GM12864 (cell line): ENCODE results near the gene ATG13.

Experiments
- DNase-seq: peaks from one replicate; pipeline ENCODE4 v3.0.0-alpha.2; 2011; ENCODE audit warnings: low read depth
- H3K4me3 ChIP-seq: 2 replicates; pipeline ENCODE4 v1.5.1; 2011; ENCODE audit warnings: mild to moderate bottlenecking, low read depth, low read length, control low read depth
- CTCF ChIP-seq: IDR thresholded peaks from 2 replicates; pipeline ENCODE4 v1.5.1; 2011; ENCODE audit warnings: low read depth, mild to moderate bottlenecking, moderate library complexity, low read length, control low read depth, inconsistent platforms; ENCODE audit errors: missing control alignments

The ATG13 gene

DNA sequence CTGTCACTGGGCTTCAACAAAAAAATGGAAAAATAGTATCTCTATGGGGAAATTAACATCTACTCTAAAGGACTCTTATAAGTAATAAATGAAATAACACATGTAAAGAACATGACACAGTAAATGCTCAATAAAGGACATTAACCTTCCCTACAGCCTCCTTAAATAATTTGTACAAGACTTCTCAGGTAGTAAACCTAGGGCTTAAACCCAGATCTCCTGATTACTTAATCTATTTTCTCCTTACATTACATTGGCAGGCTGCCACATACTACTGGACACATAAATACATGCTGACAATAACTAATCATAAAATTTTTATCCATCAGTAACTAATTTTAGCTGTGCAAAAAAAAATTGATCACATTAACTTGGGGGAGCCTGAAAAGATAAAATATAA is 28.4 kb upstream of the ATG13 start:
- TF ChIP-seq CTCF, result no peak
- no peak for DNase-seq
- H3K4me3 ChIP-seq, result no peak overlapping the region

DNA sequence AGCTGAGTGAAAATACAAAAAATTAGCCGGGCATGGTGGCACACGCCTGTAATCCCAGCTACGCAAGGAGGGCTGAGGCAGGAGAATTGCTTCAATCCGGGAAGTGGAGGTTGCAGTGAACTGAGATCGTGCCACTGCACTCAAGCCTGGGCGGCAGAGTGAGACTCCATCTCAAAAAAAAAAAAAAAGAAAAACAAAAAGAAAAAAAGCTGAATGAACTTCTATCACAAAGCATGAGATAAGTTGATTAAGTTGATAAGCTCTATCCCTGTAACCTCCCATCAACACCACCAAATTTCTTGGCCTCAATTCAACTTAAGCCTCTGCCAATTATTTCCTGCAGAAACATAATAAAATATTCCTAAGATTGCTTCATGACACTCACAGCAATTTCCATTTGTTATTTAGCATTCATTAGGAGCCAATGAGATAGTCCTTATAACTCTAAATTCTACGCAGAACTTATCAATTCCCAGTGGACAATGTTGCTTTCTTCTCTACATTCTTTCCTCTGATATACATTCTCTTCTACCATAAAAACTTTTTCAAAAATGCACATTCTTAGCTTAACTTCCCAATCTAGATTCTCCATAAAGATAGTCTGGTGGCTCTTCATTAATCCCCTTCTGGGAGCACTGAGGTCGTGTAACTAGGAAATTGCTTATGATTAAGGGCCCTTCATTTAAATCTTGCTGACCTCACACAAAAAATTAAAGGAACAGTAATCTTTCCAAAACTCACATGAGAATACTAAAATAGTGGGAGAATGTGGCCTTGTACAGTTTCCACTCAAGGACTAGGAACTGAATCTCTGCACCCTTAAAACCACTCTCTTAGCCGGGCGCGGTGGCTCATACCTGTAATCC is 26.4 kb upstream of the ATG13 start:
- H3K4me3 ChIP-seq, result no peak overlapping the region
- no peak for TF ChIP-seq CTCF
- DNase-seq, result no peak

DNA sequence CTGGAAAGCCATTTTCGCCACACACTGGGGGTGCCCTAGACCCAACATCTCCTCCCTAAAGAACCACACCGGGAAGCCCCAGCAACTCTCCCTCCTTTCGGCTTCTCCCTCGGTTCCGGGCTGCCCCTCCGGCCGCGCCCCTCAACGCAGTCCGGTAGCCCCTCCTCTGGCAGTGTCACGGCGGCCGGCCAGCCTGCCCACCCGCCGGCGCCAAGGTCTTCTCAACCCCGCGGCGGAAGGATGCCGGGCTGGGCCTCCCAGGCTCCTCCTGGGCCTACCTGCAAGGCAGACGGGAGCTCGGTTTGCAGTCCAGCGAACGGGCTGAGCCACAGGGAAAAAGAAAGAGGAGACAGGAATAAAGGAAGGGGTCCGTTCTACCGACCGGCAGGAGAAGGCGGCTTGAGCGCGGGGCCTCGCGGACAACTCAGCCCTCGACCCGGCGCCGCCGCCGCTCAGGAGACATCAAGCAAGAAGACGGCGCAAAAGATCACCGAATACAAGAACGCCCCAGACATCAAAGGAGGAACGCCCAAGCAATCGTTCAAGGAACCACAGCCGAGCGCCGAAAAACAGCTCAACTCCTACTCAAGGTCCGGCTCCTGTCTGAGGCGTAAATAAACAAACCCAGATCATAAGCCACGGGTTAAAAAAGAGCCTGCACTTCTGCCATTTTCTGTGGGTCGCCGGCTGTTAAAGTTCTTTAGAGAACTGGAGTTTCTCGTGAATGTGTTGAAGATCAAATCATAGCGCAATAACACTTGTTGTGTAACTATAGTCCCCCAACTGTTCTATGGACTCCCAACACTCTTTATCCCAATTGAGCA is 23.6 kb upstream of the ATG13 start, which contains the start of gene AMBRA1:
Gene AMBRA1 (minus strand): TSS at position 474 of the 824 bp plus-strand sequence. CDS start 45,643 bp downstream, outside the sequence.
- TF ChIP-seq CTCF, result no peak
- H3K4me3 ChIP-seq, result peak within 1 kb of the TSS; percentile 95
- peak; percentile 87 for DNase-seq

GRCh38 chr11:46594374-46594700 is 23.0 kb upstream of the ATG13 start:
- H3K4me3 ChIP-seq, result peak overlapping the region; percentile 95
- TF ChIP-seq CTCF, result no peak
- no peak for DNase-seq

GRCh38 chr11:46594785-46595184 is 22.6 kb upstream of the ATG13 start:
- no peak overlapping the region for H3K4me3 ChIP-seq
- TF ChIP-seq CTCF, result no peak
- no peak for DNase-seq

DNA sequence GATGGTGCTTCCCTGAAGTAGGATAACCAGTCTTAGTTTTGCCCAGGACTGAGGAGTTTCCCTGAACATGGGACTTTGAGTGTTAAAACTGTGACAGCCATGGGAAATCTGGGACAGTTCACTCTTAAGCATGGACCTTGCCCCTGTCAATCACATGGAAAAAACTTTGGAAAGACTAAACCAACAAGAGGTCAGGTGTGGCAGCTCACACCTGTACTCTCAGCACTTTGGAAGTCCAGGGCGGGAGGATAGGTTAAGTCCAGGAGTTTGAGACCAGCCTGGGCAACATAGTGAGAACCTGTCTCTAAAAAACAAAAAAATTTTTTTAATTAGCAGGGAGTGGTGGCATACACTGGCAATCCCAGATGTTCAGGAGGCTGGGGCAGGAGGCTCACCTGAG is 20.2 kb upstream of the ATG13 start:
- H3K4me3 ChIP-seq, result no peak overlapping the region
- no peak for DNase-seq
- no peak for TF ChIP-seq CTCF
